Amygdala (tissue), 56 donors: Measurements from ENCODE around the gene B3GNT4.
"Not testable (repeated sequence)": the region's sequence is repeated elsewhere in the genome, so short reads cannot be mapped to it uniquely, and the experiment has no call there.

ENCODE experiments used
- DNase-seq, 56 donors: peaks; one replicate each; lab custom pipeline; 2025; lab: John Stamatoyannopoulos, UW

Gene B3GNT4

DNA sequence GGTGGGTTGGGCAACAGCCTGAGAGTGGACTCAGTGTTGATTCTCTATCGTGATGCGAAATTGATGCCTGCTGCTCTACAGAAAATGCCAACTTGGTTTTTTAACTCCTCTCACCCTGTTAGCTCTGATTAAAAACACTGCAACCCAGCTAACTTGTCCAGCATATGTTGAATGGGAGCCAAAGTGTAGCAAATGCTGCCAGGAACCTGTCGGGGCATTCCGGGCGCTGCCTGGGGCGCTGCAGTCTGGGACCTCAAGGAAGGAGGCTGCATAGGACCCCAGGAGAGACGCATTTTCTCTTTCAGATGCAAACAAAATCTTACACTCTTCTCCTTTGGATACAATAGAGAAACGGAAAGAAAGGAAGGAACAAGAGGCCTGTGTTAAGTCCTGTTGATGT, 3.9 kb downstream of the B3GNT4 start:
- no peak for DNase-seq

DNA sequence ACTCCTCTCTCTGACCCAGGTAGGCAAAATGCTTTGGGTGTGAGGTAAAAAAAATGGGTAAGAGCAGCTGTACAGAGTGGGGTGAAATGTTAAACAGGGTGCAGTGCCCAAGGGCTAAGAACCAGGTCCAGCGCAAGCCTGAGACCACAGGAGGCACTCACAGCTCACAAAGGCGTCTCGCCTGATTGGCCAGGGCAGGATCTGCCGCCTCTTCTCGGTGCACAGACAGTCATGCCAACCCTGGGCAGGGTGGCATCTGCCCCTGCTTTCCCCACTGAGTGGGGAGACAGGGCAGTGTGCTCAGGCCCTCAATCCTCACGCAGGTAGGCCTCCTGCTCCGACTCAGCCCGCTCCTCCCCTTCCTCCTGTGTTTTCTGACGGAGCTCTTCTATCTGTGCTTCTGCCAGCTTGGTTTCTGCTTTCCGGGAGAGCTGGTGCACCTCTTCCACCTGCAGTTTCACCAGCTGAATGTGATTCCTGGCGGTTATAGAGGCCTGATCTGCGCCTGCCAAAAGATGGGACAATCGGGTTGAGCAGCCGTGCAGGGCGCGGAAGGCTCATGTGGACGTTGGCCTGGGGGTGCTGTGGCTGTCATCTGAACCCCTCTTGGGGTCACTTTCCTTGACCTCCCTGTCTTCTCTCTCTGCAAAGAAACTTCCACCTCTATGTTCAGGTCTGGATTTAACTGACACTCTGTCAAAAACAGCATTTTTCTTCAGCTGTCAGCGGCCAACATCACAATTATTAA, 4.7 kb downstream of the B3GNT4 start:
- DNase-seq = no peak

DNA sequence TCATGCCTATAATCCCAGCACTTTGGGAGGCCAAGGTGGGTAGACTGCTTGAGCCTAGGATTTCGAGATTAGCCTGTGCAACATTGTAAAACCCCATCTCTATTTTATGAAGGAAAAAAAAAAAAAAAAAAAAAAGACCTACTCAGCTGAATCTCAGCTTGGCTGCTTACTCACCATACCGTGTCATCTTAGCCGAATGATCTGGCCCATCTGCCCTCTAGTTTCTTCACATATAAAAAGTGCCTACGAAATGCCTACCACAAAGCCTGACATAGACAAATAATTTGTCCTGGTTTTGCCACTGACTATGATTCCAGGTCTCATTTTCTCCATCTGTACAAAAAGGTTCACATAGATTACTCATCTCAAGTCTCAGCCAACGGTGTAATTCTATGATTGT, 12.3 kb downstream of the B3GNT4 start:
- DNase-seq = no peak

- no peak for DNase-seq
Observed at GRCh38 chr12:122216445-122216844, 12.9 kb downstream of the B3GNT4 start.

- DNase-seq = peak; percentile 79 to 100 (median 99)
Observed at GRCh38 chr12:122225683-122226365, 22.3 kb downstream of the B3GNT4 start, which contains the start of gene DIABLO. DIABLO (minus strand) TSS chr12:122226052; CDS start chr12:122226014, 38 bp downstream.

DNA sequence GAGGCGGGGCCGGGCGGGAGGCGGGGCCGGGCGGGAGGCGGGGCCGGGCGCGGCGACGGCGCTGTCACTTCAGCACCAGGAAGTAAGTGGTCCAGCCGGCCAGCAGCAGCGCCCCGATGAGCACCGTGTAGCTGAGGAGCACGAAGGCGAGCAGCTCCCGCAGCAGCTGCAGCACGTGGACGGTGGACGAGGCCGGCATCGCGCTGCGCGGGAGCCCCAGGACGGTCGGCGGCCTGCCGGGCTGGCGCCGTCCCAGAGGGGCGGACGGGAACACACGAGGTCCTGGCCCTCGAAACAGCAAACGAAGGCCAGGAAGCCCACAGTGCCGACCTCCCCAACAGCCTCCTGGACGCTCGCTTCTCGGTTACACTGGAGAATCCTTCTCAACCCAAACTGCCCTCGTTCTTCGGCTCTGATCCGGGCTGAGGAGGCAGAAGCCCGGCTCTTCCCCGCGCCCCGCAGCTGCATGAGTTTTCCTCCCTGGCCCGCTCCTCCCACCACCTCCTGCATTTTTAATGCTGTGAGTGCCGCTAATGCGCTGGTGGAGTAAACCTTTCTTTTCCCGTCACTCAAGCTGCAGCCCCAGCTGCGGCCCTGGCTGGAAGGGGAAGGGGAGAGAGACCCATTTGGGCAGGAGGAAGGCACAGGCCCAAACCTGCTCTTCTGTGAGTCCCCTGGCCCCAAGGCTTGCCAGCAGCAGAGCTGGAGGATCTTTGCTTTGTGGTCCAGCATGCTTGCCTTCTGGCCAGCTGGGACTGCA, 23.0 kb downstream of the B3GNT4 start:
- DNase-seq = peak in 3 of 56 donors; percentile 37 to 45 (median 44)

- DNase-seq = no peak
Observed at GRCh38 chr12:122227341-122227740, 23.8 kb downstream of the B3GNT4 start.

DNA sequence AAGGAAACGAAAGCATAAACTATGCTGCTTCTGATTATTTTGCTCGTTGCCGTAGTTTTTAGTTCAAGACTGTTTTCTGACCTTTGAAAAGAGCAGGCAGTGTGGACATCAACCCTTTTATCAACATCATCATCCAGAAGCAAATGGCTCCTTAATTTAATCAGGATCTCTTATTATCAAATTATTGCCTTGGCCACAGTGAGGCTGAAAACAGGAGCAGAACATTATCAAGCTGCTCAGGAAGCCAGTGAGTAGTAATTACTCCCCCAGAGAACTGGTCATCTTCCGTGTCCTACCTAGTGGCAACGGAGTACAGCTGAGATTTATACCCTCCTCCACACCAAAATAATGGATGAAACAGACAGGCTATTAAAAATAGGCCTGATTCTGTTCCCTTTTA, 24.6 kb downstream of the B3GNT4 start:
- DNase-seq = no peak

- no peak for DNase-seq
Observed at GRCh38 chr12:122230798-122231197, 27.3 kb downstream of the B3GNT4 start.

- no peak for DNase-seq
Observed at GRCh38 chr12:122232691-122233090, 29.2 kb downstream of the B3GNT4 start.

DNA sequence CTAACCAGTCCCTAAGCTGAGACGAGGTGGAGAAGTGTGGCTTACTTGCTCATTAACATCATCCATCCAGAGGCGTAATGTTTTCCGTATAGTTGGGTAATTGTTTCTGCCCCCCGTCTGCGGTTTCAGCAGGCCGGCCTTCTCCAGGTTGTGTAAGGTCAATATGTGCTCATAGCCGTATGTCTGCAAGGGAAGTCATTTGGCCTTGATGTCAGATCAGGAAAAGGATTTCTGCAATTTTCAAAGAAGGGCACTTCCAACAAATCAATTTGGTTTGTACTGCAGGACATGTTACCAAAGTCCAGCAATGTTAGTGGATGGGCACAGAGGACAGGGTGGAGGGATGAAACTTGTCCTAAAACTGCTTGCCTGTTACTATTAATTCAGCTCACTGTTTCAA, 32.2 kb downstream of the B3GNT4 start:
- no peak for DNase-seq

- DNase-seq = no peak
Observed at GRCh38 chr12:122238861-122239260, 35.4 kb downstream of the B3GNT4 start.

GRCh38 chr12:122243965-122244364, 40.5 kb downstream of the B3GNT4 start:
- DNase-seq = no peak

DNA sequence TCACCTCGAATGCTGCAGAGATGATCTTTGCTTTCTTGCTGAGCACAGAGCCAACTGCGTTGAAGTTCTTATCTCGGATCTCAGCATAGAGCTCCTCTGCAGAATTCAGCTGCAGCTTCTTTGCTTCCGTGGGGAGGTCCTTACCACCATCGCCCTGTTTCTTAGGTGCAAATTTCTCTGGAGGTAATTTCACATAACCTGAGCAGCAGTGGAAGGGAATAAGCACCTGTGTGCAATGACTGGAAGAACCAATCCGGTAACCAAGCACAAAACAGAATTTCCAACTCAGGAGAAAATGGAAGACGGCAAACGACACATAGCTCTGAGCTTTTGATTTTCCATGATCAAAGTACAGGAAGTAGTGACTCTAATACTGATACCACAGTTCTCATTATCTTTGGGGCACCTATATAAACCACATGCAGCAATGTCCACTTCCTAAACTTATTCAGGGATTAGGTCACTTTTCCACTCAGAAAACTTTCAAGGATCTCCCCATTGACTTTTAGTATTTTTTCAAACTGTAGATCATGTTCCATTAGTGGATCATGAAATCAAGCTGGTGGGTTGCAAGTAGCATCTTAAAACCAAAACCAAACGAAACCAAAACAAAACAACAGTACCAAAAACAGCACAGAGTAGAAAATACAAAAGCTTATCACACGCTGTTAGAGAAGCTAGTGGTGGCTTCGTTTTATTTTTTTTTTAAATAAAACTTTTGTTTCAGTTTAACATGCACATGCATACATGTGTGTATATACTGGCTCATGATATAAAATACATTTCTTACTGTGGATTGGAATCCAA, 41.3 kb downstream of the B3GNT4 start:
- DNase-seq = no peak

DNA sequence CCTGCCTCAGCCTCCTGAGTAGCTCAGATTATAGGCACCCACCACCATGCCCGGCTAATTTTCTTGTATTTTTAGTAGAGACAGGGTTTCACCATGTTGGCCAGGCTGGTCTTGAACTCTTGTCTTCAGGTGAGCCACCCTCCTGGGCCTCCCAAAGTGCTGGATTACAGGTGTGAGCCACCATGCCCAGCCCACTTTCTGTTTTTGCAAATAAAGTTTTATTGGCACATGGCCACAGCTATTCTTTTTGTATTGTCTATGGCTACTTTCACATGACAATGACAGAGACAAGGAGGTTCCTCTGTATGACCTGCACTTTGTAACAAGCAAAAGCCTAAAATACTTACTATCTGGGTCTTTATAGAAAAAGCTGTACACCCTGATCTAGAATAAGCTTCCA, 42.0 kb downstream of the B3GNT4 start:
- DNase-seq = no peak

GRCh38 chr12:122250047-122250446, 46.5 kb downstream of the B3GNT4 start:
- no peak for DNase-seq

DNA sequence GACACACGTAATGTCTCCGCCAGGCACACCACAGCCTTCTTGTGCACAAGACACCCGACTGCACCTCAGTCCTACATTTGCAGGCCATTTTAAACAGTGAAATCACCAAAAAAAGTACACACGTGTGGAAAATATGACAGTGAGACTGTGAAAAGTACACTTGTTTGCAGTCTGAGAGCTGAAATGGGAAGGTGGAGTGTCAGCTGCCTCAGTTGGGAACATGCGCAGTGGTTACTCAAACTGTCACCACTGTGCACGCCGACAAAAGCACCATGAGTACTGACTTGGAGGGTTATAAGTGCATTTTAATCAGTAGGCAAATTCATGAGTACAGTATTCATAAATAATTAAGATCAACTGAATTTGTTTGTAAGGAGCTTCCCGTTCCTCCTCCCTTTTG, 47.0 kb downstream of the B3GNT4 start:
- DNase-seq = no peak

- not testable (repeated sequence) for DNase-seq
Observed at GRCh38 chr12:122258462-122258861, 55.0 kb downstream of the B3GNT4 start.
